C4-2B (cell line): ENCODE results near the gene PGBD5.

ENCODE experiments used
- H3K27ac ChIP-seq: fragments of 450-650 bp; 2 replicates; pipeline ENCODE4 v1.5.1; 2017
- ZFX ChIP-seq: fragments of 450-650 bp; IDR thresholded peaks from 2 replicates; pipeline ENCODE4 v1.6.1; 2017
- TF ChIP-seq, protein P1 (sequence below): fragments of 450-650 bp; conservative IDR thresholded peaks from 2 replicates; pipeline ENCODE4 v1.5.1; 2017; ENCODE audit warnings: mild to moderate bottlenecking

PGBD5 gene

DNA sequence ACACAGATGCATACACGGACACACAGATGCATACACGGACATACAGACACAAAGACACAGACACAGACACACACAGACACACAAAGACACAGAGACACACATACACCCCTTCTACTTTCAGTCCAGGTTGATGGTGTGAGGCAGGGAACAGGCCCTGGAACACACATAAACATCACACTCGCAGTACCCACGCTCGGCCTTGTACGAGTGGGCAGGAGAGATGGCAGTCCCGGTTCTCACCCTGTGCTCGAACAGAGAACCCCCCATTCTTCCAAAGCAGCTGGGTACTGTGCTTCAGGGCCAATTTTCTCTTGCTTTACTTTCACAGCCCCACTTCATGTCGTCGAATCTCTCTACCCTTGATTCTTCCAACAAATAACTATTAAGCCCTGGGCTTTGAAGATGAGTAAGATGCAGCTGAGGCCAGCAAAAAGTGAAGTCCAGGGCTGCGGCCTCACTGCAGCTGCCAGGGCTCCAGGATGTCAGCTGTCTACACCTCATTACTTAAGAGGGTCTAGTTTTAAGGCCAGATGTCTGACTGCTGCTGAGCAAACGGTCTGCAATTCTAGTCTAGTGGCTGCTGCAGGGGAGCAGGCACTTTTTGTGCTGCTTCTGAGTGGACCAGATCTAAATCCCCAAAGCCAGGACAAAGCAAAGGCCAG lies 90.1 kb downstream of the PGBD5 start:
- H3K27ac ChIP-seq: no peak overlapping the region
- TF ChIP-seq ZFX: no peak
- TF ChIP-seq, protein P1, sequence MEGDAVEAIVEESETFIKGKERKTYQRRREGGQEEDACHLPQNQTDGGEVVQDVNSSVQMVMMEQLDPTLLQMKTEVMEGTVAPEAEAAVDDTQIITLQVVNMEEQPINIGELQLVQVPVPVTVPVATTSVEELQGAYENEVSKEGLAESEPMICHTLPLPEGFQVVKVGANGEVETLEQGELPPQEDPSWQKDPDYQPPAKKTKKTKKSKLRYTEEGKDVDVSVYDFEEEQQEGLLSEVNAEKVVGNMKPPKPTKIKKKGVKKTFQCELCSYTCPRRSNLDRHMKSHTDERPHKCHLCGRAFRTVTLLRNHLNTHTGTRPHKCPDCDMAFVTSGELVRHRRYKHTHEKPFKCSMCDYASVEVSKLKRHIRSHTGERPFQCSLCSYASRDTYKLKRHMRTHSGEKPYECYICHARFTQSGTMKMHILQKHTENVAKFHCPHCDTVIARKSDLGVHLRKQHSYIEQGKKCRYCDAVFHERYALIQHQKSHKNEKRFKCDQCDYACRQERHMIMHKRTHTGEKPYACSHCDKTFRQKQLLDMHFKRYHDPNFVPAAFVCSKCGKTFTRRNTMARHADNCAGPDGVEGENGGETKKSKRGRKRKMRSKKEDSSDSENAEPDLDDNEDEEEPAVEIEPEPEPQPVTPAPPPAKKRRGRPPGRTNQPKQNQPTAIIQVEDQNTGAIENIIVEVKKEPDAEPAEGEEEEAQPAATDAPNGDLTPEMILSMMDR: no peak

DNA sequence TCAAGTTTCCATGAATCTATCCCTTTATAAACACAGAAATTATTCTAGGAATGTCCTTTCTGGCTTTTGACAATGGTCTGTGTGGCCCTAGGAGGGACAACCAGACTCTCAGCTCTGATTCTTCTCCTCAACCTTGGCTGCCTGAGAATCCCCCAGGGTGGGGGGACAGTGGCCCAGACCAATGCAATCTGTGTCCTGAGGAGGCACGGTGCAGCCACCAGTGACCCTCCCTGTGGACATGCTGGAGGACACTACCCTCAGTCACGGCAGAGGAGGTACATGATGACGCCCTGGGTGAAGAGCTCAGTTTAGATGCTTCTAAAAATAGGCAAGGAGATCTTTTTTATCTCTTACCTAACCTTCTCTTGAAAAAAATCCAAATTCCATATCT lies 91.7 kb downstream of the PGBD5 start:
- TF ChIP-seq, protein P1: no peak
- no peak for TF ChIP-seq ZFX
- H3K27ac ChIP-seq: no peak overlapping the region

DNA sequence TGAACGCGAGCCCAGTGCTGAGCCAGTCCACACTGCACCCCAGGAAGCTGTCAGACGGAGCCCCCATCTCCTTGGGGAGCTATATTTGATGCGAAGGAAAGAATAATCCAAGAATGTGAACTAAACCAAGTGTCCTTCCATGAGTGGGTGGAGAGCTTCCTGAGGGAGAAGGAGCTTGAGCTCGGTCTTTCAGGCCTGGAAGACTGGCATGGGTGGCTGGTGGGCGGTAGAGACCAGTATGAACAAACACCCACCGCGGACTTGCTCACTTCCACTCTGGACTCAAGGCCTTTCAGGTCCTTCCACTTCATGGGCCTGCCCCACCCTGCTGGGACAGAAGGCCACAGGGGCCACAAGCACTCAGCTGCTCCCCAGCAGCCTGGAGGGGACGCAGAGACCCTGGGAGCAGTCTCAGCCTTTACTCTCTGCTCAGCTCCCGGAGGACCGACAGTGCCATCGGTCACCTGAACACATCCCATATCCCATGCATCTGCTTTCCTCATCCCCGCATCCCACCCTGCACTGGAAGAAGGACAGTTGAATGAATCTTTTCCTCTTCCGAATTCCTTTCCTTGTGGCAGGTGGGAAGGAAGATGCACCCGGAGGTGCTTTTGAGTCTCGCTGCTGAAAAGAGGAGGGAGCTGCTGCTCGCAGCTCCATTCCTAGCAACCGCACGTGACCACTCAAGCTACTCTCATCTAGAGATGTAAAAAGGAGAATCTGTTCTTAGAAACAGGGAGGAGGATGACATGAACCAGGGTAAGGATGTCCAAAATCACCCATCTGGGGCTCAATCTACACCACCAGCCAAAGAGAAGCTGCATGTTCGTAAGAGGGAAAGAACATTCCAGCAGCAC lies 92.3 kb downstream of the PGBD5 start:
- TF ChIP-seq, protein P1: no peak
- TF ChIP-seq ZFX: no peak

GRCh38 chr1:230332575-230333066 lies 93.5 kb downstream of the PGBD5 start:
- H3K27ac ChIP-seq: no peak overlapping the region
- TF ChIP-seq ZFX: no peak
- TF ChIP-seq, protein P1: no peak

More for the DNA sequence above, 92.3 kb downstream of the PGBD5 start:
- no peak overlapping the region for H3K27ac ChIP-seq

- no peak overlapping the region for H3K27ac ChIP-seq
- no peak for TF ChIP-seq ZFX
These were observed 94.1 kb downstream of the PGBD5 start for GRCh38 chr1:230332061-230332460.

DNA sequence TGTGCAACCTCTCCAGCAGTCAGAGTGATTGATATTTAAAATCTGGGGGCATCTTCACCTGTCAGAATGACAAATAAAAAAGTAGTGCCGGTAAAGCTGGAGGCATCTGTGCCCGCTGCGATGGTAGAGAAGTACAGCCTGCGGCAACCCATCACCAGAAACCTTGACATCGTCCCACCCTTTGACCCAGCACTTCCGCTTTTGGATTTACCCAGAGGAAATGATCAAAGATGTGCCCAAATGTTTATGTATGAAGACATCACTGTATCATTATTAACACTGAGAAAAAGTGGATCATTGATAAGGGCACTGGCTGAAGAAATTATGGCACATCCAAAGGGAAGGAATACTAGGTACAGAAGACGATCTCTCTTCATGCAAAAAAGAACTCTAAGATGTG lies 96.0 kb downstream of the PGBD5 start:
- H3K27ac ChIP-seq: no peak overlapping the region
- TF ChIP-seq ZFX: no peak
- TF ChIP-seq, protein P1: no peak

DNA sequence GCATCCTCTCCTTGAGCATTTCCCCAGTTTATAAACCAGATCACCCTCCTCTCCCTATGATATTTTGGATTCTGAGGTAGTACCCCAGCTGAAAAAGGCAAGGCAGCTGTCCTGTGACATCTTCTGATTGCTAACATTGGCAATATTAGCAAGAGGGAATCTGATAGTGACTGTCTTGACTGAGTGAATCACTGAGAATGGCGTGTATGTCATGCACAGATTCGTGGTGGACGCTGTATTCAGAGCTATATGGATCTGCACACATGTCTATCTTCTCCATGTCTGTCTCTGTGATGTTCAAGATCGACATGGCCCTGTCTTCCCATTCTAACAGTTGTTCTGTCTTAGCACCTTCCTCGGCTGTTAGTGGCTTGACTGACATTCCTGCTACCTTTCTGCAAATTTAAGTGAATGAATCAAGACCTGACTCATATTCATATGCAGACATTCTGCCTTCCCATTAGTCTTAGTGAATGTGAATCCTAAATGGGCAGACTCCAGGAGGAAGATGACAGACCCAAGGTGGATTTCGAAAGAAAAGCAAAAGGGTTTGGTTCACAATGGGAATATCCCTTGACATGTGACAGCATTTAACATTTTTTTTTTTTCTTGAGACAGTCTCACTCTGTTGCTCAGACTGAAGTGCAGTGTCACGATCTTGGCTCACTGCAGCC lies 97.7 kb downstream of the PGBD5 start:
- H3K27ac ChIP-seq: no peak overlapping the region
- TF ChIP-seq, protein P1: no peak
- no peak for TF ChIP-seq ZFX
